ENCODE measurements around the gene BMPR1A.

The BMPR1A gene

DNA sequence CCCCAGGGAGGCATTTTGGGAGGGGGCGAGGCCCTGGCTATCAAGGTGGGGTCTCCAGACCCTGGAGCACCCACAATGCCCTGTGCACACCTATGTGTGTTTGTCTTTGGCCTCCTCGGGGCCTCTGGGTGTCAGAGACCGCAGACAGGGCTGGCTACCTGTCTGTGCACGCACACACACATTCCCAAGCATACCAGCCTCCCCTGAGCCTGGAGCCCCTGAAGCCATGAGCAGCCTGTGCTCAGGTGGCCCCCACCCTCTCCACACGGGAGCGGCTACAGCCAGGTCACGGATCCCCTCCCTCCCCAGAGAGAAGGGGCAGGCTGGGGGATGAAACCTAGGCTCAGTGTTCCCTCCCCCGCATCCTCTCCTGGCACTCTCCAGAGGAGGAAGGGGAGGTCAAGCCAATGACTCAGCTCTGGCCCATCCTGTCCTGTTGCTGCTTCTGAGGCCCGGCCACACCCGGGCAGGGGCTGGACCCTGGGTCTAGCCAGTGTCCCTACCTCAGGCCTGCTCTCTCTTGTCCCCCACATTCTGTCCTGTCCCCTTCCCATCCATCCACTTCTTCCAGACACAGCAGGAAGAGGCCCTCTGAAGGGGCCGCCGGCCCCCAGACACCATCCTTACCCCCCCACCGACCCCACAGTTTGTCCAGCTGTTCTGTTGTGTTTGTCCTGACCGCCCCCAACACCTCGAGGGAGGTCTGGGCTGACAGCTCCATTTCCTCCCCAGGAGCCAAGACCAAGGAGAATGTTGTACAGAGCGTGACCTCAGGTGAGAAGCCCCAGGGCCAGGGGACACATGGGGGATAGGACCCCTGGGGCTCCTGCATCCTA is 202.7 kb downstream of the BMPR1A start:
- Histone ChIP-seq H3K4me1 (ENCODE audit: control insufficient read depth, insufficient read depth, low read length) (peaks cover 33% of the 10 kb centered on the region), H3K9me3 (ENCODE audit: control insufficient read depth, insufficient read depth, low read length) (no peaks in the 10 kb centered on the region), H3K36me3 (ENCODE audit: control insufficient read depth, insufficient read depth, low read length) (no peaks in the 10 kb centered on the region), H3K27me3 (ENCODE audit: control insufficient read depth, insufficient read depth, low read length) (no peaks in the 10 kb centered on the region), H3K27ac (ENCODE audit: low read length) (no peak overlapping the region), H3K4me3 (ENCODE audit: low read length) (no peak overlapping the region)
- no CpG with 5 or more reads among the region's 16 CpGs for WGBS (ENCODE audit: insufficient coverage, insufficient read length)
- no peak for DNase-seq (ENCODE audit: low read depth, low spot score)

DNA sequence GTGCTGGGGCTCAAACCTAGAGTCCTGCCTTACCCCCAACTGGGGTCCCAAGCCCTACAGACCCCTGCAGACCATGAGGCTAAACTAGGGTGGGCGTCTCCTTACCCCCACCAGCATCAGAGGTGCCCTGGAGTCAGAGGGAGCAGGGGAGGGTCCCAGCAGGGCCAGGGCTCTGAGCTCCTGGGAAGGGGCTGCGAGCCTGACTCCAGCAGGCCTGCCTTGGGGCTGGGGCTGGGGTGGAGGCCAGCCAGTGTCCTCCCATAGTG is 203.3 kb downstream of the BMPR1A start:
- H3K4me1 ChIP-seq (ENCODE audit: control insufficient read depth, insufficient read depth, low read length), result peaks cover 33% of the 10 kb centered on the region
- no peak overlapping the region for H3K4me3 ChIP-seq (ENCODE audit: low read length)

DNA sequence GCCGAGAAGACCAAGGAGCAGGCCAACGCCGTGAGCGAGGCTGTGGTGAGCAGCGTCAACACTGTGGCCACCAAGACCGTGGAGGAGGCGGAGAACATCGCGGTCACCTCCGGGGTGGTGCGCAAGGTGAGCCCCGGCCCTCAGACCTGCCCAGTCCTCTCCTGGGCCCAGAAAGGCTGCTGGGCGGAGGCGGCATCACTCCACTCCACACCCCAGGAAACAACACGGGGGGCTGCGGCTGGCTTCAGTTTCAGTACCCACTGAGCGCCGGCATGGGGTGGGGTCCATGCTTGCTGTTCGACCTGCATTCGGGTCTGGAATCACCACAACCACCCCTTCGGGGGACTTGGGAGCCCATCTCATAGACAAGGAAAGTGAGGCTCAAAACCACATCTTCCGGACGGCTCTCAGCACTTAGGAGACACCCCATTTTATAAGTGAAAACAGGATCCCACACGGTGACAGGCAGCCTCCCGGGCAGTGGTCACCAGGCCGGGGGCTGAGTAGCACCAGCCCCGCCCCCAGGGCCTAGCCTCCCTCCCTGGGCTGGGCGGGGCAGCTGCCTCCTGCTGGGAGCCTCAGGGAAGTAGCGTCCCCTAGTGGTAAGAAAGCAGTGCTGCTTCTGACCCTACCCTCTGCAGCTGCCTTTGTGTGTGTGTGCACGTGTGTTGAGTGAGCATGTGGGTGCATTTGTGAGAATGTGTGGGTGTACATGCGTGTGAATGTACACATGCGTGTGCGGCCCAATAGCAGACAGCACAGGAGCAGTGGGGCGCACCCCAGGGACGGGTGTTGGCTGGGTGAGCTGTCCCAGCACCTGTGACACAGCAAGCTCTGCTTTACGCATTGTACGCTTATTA is 203.8 kb downstream of the BMPR1A start:
- Histone ChIP-seq H3K9me3 (ENCODE audit: control insufficient read depth, insufficient read depth, low read length) (no peaks in the 10 kb centered on the region), H3K27ac (ENCODE audit: low read length) (no peak overlapping the region), H3K36me3 (ENCODE audit: control insufficient read depth, insufficient read depth, low read length) (no peaks in the 10 kb centered on the region), H3K27me3 (ENCODE audit: control insufficient read depth, insufficient read depth, low read length) (no peaks in the 10 kb centered on the region), H3K4me1 (ENCODE audit: control insufficient read depth, insufficient read depth, low read length) (peaks cover 28% of the 10 kb centered on the region), H3K4me3 (ENCODE audit: low read length) (no peak overlapping the region)
- no peak for DNase-seq (ENCODE audit: low read depth, low spot score)
- no CpG with 5 or more reads among the region's 37 CpGs for WGBS (ENCODE audit: insufficient coverage, insufficient read length)

More for the DNA sequence above, 203.3 kb downstream of the BMPR1A start:
- WGBS (ENCODE audit: insufficient coverage, insufficient read length), result no CpG with 5 or more reads among the region's 2 CpGs
- H3K36me3 ChIP-seq (ENCODE audit: control insufficient read depth, insufficient read depth, low read length), result no peaks in the 10 kb centered on the region
- H3K27me3 ChIP-seq (ENCODE audit: control insufficient read depth, insufficient read depth, low read length), result no peaks in the 10 kb centered on the region
- H3K9me3 ChIP-seq (ENCODE audit: control insufficient read depth, insufficient read depth, low read length), result no peaks in the 10 kb centered on the region
- H3K27ac ChIP-seq (ENCODE audit: low read length), result no peak overlapping the region
- DNase-seq (ENCODE audit: low read depth, low spot score), result no peak

DNA sequence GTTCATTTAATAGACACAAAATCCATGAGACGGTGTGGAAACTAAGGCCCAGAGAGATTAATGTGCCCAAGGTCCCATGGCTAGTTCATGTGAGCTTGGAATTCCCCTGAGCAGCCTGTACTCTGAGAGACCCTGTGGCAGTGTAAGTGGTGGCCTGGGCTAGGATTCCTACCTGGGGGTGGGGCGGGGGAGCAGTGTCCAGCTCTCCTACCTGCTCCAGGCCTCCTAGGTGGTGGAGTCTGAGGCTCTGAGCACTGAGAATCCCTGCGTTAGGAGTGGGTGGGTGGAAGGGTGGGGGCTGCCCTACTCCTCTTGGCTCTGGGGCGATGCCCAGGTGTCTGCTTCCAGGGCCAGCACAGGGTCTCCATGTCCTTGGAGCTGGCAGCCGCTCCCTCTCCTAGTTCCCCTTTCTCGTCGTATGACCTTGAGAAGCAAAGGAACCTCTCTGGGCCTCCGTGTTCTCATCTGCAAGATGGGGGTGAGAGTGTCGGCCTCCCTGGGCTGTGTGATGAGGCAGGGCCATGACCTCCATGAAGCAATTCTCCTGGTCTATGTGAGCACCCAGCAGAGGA is 204.5 kb downstream of the BMPR1A start:
- DNase-seq (ENCODE audit: low read depth, low spot score), result no peak
- no peaks in the 10 kb centered on the region for H3K36me3 ChIP-seq (ENCODE audit: control insufficient read depth, insufficient read depth, low read length)

DNA sequence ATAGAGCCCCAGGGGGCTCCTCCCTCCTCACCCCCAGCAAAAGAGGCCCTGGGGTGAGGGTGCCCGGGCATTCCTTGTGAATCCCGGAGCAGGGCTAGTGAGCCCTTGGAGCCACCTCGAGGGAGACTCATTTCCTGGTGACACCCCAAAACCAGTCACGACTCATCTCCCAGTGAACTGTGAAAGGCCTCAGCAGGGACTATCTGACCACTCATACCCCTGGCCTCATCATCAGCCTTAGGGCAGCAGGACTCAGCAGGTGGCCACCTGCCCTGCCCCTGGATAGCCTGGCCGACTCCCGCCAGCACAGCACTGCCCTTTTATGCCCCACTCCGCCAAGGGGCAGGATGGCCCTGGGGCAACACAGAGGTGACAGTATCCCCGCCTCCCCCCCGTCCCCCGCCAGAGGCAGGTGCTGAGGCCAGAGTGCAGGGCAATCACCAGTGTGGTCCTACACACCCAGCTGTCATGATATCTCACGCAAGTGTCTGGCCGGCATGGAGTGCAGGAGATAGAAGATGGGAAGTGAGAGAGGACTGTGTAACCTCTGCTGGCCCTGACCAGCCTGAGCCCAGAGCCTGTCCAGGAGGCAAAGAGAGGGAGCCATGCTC is 205.2 kb downstream of the BMPR1A start:
- no CpG with 5 or more reads among the region's 12 CpGs for WGBS (ENCODE audit: insufficient coverage, insufficient read length)
- DNase-seq (ENCODE audit: low read depth, low spot score), result no peak

More for the DNA sequence above, 204.5 kb downstream of the BMPR1A start:
- no peak overlapping the region for H3K27ac ChIP-seq (ENCODE audit: low read length)
- no peaks in the 10 kb centered on the region for H3K27me3 ChIP-seq (ENCODE audit: control insufficient read depth, insufficient read depth, low read length)
- no CpG with 5 or more reads among the region's 9 CpGs for WGBS (ENCODE audit: insufficient coverage, insufficient read length)
- peaks cover 23% of the 10 kb centered on the region for H3K4me1 ChIP-seq (ENCODE audit: control insufficient read depth, insufficient read depth, low read length)
- no peaks in the 10 kb centered on the region for H3K9me3 ChIP-seq (ENCODE audit: control insufficient read depth, insufficient read depth, low read length)
- H3K4me3 ChIP-seq (ENCODE audit: low read length), result no peak overlapping the region

DNA sequence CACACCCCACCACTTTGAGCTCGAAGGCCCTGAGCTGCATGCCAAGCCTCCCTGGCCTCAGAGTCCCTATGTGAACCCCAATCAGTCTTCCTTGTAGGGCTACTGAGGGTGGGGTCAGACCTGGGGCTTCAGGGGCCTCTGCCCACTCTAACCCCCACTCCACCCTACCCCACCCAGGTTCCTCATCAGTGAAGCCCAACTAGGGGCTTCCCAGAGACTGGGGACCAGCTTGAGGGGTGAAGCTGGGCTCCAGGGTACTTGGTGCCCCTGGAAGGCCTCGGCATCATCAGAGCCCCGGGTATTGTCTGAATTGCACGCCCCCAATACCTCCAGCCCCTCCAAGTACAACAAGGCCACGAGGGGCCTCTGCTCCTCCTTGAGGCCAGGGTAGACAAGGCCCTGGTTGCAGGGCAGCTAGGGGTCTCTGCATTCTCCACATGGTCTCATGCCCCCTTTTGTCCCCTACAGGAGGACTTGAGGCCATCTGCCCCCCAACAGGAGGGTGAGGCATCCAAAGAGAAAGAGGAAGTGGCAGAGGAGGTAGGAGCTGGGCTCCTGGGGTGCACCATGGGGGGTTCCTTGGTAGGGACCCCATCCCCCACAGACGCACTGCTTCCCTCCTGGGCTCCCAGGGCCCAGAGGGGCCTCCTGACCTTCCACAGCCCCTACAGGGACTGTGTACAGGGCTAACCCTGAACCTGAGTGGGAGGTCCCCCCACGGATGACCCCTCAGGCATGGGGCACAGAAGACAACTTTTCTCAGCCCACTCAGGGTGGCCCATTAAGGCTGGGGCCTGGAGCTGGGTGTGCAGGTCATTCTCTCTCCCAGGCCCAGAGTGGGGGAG is 205.9 kb downstream of the BMPR1A start:
- Histone ChIP-seq H3K36me3 (ENCODE audit: control insufficient read depth, insufficient read depth, low read length) (no peaks in the 10 kb centered on the region), H3K4me1 (ENCODE audit: control insufficient read depth, insufficient read depth, low read length) (peaks cover 20% of the 10 kb centered on the region), H3K27ac (ENCODE audit: low read length) (no peak overlapping the region), H3K27me3 (ENCODE audit: control insufficient read depth, insufficient read depth, low read length) (no peaks in the 10 kb centered on the region), H3K4me3 (ENCODE audit: low read length) (no peak overlapping the region), H3K9me3 (ENCODE audit: control insufficient read depth, insufficient read depth, low read length) (no peaks in the 10 kb centered on the region)
- no CpG with 5 or more reads among the region's 7 CpGs for WGBS (ENCODE audit: insufficient coverage, insufficient read length)
- no peak for DNase-seq (ENCODE audit: low read depth, low spot score)

More for the DNA sequence above, 205.2 kb downstream of the BMPR1A start:
- no peak overlapping the region for H3K4me3 ChIP-seq (ENCODE audit: low read length)
- H3K9me3 ChIP-seq (ENCODE audit: control insufficient read depth, insufficient read depth, low read length), result no peaks in the 10 kb centered on the region
- H3K4me1 ChIP-seq (ENCODE audit: control insufficient read depth, insufficient read depth, low read length), result peaks cover 19% of the 10 kb centered on the region
- no peaks in the 10 kb centered on the region for H3K27me3 ChIP-seq (ENCODE audit: control insufficient read depth, insufficient read depth, low read length)
- H3K27ac ChIP-seq (ENCODE audit: low read length), result no peak overlapping the region
- no peaks in the 10 kb centered on the region for H3K36me3 ChIP-seq (ENCODE audit: control insufficient read depth, insufficient read depth, low read length)

DNA sequence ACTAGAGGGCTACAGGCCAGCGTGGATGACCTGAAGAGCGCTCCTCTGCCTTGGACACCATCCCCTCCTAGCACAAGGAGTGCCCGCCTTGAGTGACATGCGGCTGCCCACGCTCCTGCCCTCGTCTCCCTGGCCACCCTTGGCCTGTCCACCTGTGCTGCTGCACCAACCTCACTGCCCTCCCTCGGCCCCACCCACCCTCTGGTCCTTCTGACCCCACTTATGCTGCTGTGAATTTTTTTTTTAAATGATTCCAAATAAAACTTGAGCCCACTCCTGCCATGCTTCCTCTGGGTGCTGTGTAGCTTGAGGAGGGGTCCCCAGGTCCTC is 206.5 kb downstream of the BMPR1A start:
- no peaks in the 10 kb centered on the region for H3K36me3 ChIP-seq (ENCODE audit: control insufficient read depth, insufficient read depth, low read length)
- H3K27me3 ChIP-seq (ENCODE audit: control insufficient read depth, insufficient read depth, low read length), result no peaks in the 10 kb centered on the region
- DNase-seq (ENCODE audit: low read depth, low spot score), result no peak
- H3K27ac ChIP-seq (ENCODE audit: low read length), result no peak overlapping the region
- WGBS (ENCODE audit: insufficient coverage, insufficient read length), result no CpG with 5 or more reads among the region's 7 CpGs
- no peak overlapping the region for H3K4me3 ChIP-seq (ENCODE audit: low read length)
- H3K4me1 ChIP-seq (ENCODE audit: control insufficient read depth, insufficient read depth, low read length), result peaks cover 21% of the 10 kb centered on the region
- H3K9me3 ChIP-seq (ENCODE audit: control insufficient read depth, insufficient read depth, low read length), result no peaks in the 10 kb centered on the region

DNA sequence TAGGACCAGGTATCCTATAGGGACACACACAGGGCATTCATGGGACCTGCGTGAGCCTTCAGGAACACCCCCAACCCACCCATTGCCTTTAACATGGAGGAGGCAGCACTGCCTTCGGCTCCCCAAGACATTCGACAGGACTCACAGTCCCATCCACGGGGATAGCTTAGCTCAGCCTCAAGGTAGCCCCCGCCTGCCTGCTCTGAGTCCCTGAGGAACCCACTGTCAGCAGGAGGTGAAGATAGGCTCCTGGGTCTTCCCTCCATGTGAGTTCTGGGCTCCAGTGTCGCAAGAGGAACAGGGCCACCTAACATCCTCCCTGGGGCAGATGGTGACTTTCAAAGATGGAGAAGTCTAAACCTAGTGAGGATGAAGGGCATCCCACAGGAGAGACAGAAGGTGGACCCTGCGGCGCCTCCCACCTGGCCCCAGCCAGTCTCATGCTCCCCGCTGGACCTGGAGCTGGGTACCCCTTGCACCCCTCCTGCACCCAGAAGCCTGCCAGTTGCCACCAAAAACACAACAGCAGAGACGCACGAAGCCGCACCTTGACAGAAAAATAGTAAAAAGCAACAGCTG is 207.0 kb downstream of the BMPR1A start:
- Histone ChIP-seq H3K4me3 (ENCODE audit: low read length) (no peak overlapping the region), H3K36me3 (ENCODE audit: control insufficient read depth, insufficient read depth, low read length) (no peaks in the 10 kb centered on the region), H3K4me1 (ENCODE audit: control insufficient read depth, insufficient read depth, low read length) (peaks cover 17% of the 10 kb centered on the region), H3K9me3 (ENCODE audit: control insufficient read depth, insufficient read depth, low read length) (no peaks in the 10 kb centered on the region), H3K27me3 (ENCODE audit: control insufficient read depth, insufficient read depth, low read length) (no peaks in the 10 kb centered on the region), H3K27ac (ENCODE audit: low read length) (no peak overlapping the region)
- no peak for DNase-seq (ENCODE audit: low read depth, low spot score)
- WGBS (ENCODE audit: insufficient coverage, insufficient read length), result no CpG with 5 or more reads among the region's 12 CpGs

DNA sequence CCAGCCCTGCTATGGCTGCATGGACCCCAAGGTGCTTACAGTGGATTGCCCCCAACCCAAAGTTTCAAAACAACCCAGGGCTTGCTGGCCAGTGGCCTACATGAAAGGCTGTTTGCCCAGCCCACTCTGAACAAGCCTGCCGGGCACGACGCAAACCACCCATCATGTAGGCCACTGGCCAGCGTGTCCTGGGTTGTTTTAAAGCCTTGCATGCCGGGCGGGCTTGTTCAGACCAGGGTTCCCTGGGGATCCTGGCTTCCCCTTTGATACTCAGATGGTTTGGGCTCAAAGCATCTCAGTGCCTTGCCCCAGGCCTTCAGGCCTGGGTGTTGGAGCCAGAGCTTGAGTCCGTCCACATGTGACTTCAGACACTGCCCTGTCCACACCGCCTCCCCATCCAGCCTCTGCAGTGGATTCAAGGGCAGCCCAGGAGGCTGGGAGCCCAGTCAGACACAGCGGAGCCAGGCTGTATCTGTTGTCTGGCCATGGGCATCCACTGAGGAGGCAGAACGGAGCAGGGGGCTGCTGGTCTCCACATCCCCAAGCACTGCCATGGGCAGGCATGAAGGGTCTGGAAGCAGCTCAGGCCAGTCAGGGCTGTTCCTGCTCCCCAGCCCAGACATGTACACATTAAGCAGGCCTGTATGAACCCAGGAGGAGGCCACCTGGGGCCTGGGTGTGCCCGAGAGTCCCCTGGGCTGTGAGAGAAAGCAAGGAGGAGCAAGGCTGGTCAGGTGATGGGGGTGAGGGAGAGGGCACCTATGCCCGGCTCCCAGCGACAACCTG is 207.8 kb downstream of the BMPR1A start:
- H3K27ac ChIP-seq (ENCODE audit: low read length), result no peak overlapping the region
- no peak overlapping the region for H3K4me3 ChIP-seq (ENCODE audit: low read length)
- peaks cover 11% of the 10 kb centered on the region for H3K4me1 ChIP-seq (ENCODE audit: control insufficient read depth, insufficient read depth, low read length)
- H3K27me3 ChIP-seq (ENCODE audit: control insufficient read depth, insufficient read depth, low read length), result no peaks in the 10 kb centered on the region
- no peaks in the 10 kb centered on the region for H3K9me3 ChIP-seq (ENCODE audit: control insufficient read depth, insufficient read depth, low read length)
- DNase-seq (ENCODE audit: low read depth, low spot score), result no peak
- no peaks in the 10 kb centered on the region for H3K36me3 ChIP-seq (ENCODE audit: control insufficient read depth, insufficient read depth, low read length)
- WGBS (ENCODE audit: insufficient coverage, insufficient read length), result no CpG with 5 or more reads among the region's 13 CpGs

Measured in iPS DF 6.9 (cell line).